Progenitor cell of endocrine pancreas (in vitro differentiated cells): Measurements from ENCODE around the gene TPPP3. TPM values are rescaled to one million over a fixed set of nuclear protein-coding genes. Genes with fewer than 3 reads are reported as not detected.

Source experiments
- DNase-seq: peaks from one replicate; pipeline ENCODE4 v3.0.0; 2021; ENCODE audit warnings: low spot score; ENCODE audit not compliant: unreplicated experiment
- H3K27ac Mint-ChIP-seq: 2 replicates; pipeline ENCODE4 v1.8.0; 2021; ENCODE audit warnings: mild to moderate bottlenecking, moderate library complexity, mixed read lengths
- H3K27me3 Mint-ChIP-seq: 2 replicates; pipeline ENCODE4 v1.8.0; 2021; ENCODE audit warnings: mixed read lengths
- H3K36me3 Mint-ChIP-seq: 2 replicates; pipeline ENCODE4 v1.8.0; 2022; ENCODE audit warnings: mixed read lengths; ENCODE audit not compliant: insufficient read depth
- H3K4me1 Mint-ChIP-seq: 2 replicates; pipeline ENCODE4 v1.8.0; 2021; ENCODE audit warnings: low read depth, mixed read lengths
- H3K4me3 Mint-ChIP-seq: 2 replicates; pipeline ENCODE4 v1.8.0; 2021; ENCODE audit warnings: low read depth, mild to moderate bottlenecking, moderate library complexity, mixed read lengths
- H3K9me3 Mint-ChIP-seq: 2 replicates; pipeline ENCODE4 v1.8.0; 2021; ENCODE audit warnings: low read depth, mixed read lengths
- CTCF ChIP-seq: fragments of 200-600 bp; sonication (generic); IDR thresholded peaks from one replicate; pipeline ENCODE4 v1.5.0; 2021; ENCODE audit warnings: antibody characterized with exemption, mild to moderate bottlenecking; ENCODE audit not compliant: unreplicated experiment
- total RNA-seq: library from RNA; stranded (reverse); gene quantifications from 2 replicates; pipeline ENCODE4 v1.2.1, GENCODE V29; 2021

The TPPP3 gene
- total RNA-seq, 1 donor from 2014 or later = 17.5 TPM

GRCh38 chr16:67429053-67429798, 35.9 kb upstream of the TPPP3 start:
- no peak for TF ChIP-seq CTCF
- Mint-ChIP-seq H3K36me3 (no peaks in the 10 kb centered on the region), H3K9me3 (no peaks in the 10 kb centered on the region), H3K4me1 (peaks cover 22% of the 10 kb centered on the region), H3K27ac (no peak overlapping the region), H3K27me3 (peaks cover 40% of the 10 kb centered on the region), H3K4me3 (peak overlapping the region; percentile 63)
- no peak for DNase-seq

GRCh38 chr16:67428146-67428731, 34.9 kb upstream of the TPPP3 start:
- H3K27me3 Mint-ChIP-seq = peaks cover 49% of the 10 kb centered on the region
- H3K27ac Mint-ChIP-seq = no peak overlapping the region
- no peaks in the 10 kb centered on the region for H3K36me3 Mint-ChIP-seq
- H3K4me1 Mint-ChIP-seq = peaks cover 21% of the 10 kb centered on the region
- no peak overlapping the region for H3K4me3 Mint-ChIP-seq
- DNase-seq = peak; percentile 68
- peak; percentile 87 for TF ChIP-seq CTCF
- no peaks in the 10 kb centered on the region for H3K9me3 Mint-ChIP-seq

- Mint-ChIP-seq H3K36me3 (no peaks in the 10 kb centered on the region), H3K9me3 (no peaks in the 10 kb centered on the region), H3K27ac (no peak overlapping the region), H3K4me1 (peaks cover 15% of the 10 kb centered on the region), H3K4me3 (no peak overlapping the region), H3K27me3 (peaks cover 55% of the 10 kb centered on the region)
- no peak for DNase-seq
- no peak for TF ChIP-seq CTCF
These were observed 33.7 kb upstream of the TPPP3 start for GRCh38 chr16:67426950-67427349.

GRCh38 chr16:67426022-67426421, 32.7 kb upstream of the TPPP3 start:
- no peak for DNase-seq
- Mint-ChIP-seq H3K27ac (no peak overlapping the region), H3K4me3 (no peak overlapping the region), H3K27me3 (peaks cover 55% of the 10 kb centered on the region), H3K4me1 (peaks cover 15% of the 10 kb centered on the region), H3K9me3 (no peaks in the 10 kb centered on the region), H3K36me3 (no peaks in the 10 kb centered on the region)
- no peak for TF ChIP-seq CTCF

GRCh38 chr16:67425580-67425979, 32.3 kb upstream of the TPPP3 start:
- Mint-ChIP-seq H3K27me3 (peaks cover 55% of the 10 kb centered on the region), H3K9me3 (no peaks in the 10 kb centered on the region), H3K4me3 (no peak overlapping the region), H3K27ac (no peak overlapping the region), H3K4me1 (peaks cover 15% of the 10 kb centered on the region), H3K36me3 (no peaks in the 10 kb centered on the region)
- no peak for TF ChIP-seq CTCF
- no peak for DNase-seq
